K562 (cell line): Measurements from ENCODE around the gene CLHC1. TPM values are rescaled to one million over a fixed set of nuclear protein-coding genes. Genes with fewer than 3 reads are reported as not detected.

ENCODE experiments used
- ARHGAP35 ChIP-seq: fragments of 450-650 bp; IDR thresholded peaks from 2 replicates; pipeline ENCODE4 v1.6.1; 2018; ENCODE audit not compliant: partially characterized antibody
- CBFA2T2 ChIP-seq: fragments of 450-650 bp; conservative IDR thresholded peaks from 2 replicates; pipeline ENCODE4 v1.6.1; 2017; ENCODE audit warnings: mild to moderate bottlenecking
- E2F8 ChIP-seq: fragments of 450-650 bp; IDR thresholded peaks from 2 replicates; pipeline ENCODE4 v1.7.1; 2018; ENCODE audit warnings: mild to moderate bottlenecking, low read depth; ENCODE audit not compliant: partially characterized antibody
- EGR1 ChIP-seq: fragments of 450-650 bp; conservative IDR thresholded peaks from 2 replicates; pipeline ENCODE4 v1.6.1; 2017; ENCODE audit warnings: mild to moderate bottlenecking
- MAFF ChIP-seq: IDR thresholded peaks from 2 replicates; pipeline ENCODE4 v1.6.1; 2012; ENCODE audit warnings: low read length, improper control_type of control experiment
- MCM7 ChIP-seq, 2 experiments: fragments of 450-650 bp; IDR thresholded peaks; 2 replicates each; pipeline ENCODE4 v1.6.1; 2016 to 2018
- RHOXF2B ChIP-seq: fragments of 250-450 bp; sonication (Bioruptor Pico); conservative IDR thresholded peaks from 2 replicates; pipeline ENCODE4 v1.5.1; 2021
- TEAD2 ChIP-seq: fragments of 450-650 bp; IDR thresholded peaks from 2 replicates; pipeline ENCODE4 v1.6.1; 2016; ENCODE audit warnings: missing genetic modification characterization, control low read depth, missing compliant biosample characterization
- TSHZ1 ChIP-seq: fragments of 250-450 bp; sonication (Bioruptor Pico); IDR thresholded peaks from 2 replicates; pipeline ENCODE4 v1.4.0; 2020; ENCODE audit warnings: mild to moderate bottlenecking, moderate library complexity
- UBTF ChIP-seq, 2 experiments: IDR thresholded peaks; 2 replicates each; pipeline ENCODE4 v1.6.1; 2012; ENCODE audit warnings: improper control_type of control experiment in 2 of 2, low read depth in 2 of 2, low read length in 2 of 2, borderline replicate concordance in 1 of 2
- ZKSCAN1 ChIP-seq: fragments of 150-350 bp; IDR thresholded peaks from 2 replicates; pipeline ENCODE4 v1.6.1; 2016; ENCODE audit warnings: low read depth, low read length
- ZNF324 ChIP-seq: fragments of 250-450 bp; sonication (Bioruptor Pico); IDR thresholded peaks from 2 replicates; pipeline ENCODE4 v1.4.0; 2020; ENCODE audit warnings: mild to moderate bottlenecking
- ZNF780A ChIP-seq: fragments of 250-450 bp; sonication (Bioruptor Pico); IDR thresholded peaks from 2 replicates; pipeline ENCODE4 v1.5.0; 2021; ENCODE audit warnings: mild to moderate bottlenecking
- polyA plus RNA-seq, 8 experiments: library from polyadenylated mRNA; depleted of rRNA in 4 of 8; stranded (reverse) in 5 of 8; unstranded in 3 of 8; fragments of >200 nt; fragmentation: Nextera tagmentation in 2 of 8; fragmentation: Illumina TruSeq in 1 of 8; extraction: Ambion mirVana in 2 of 8; extraction: Trizol in 1 of 8; gene quantifications; 2 replicates each; pipeline versions ENCODE4 v1.2.1 to v1.2.3, GENCODE V29; 2011 to 2014; ENCODE audit warnings: inconsistent platforms in 1 of 8, missing spikeins in 1 of 8
- total RNA-seq, 7 experiments: library from RNA; depleted of rRNA in 6 of 7; stranded (reverse); fragments of >200 nt in 6 of 7; fragmentation: Illumina TruSeq in 2 of 7; extraction: Trizol in 2 of 7; gene quantifications; 2 replicates each; pipeline versions ENCODE4 v1.2.1 to v1.2.3, GENCODE V29; 2011 to 2021; ENCODE audit warnings: low replicate concordance in 1 of 7
- TF ChIP-seq, protein P1 (sequence below): fragments of 200-400 bp; formaldehyde crosslinking; IDR thresholded peaks from 2 replicates; pipeline ENCODE4 v1.6.1; 2017; ENCODE audit warnings: mild to moderate bottlenecking, low read depth, low read length, moderate library complexity

CLHC1 gene
- total and polyA plus RNA-seq, 9 of the 15 experiments (the other 6 are each of a cell fraction or from before 2014, with no cell fraction given) = 3.7 to 14.3 (median 8.6) TPM

GRCh38 chr2:55268907-55269644 lies 37.0 kb upstream of the CLHC1 start, which contains the start of gene MTIF2 (continued):
- no peak for TF ChIP-seq TSHZ1 (CRISPR knock-in tag)
- TF ChIP-seq RHOXF2B = 0 out of 2 replicates have a peak, but pooled peaks have one; percentile 54
- TF ChIP-seq MAFF = no peak
- no peak for TF ChIP-seq ZNF780A (CRISPR knock-in tag)
- peak; percentile 98 for TF ChIP-seq E2F8
- 0 out of 2 replicates have a peak, but pooled peaks have one; percentile 35 for TF ChIP-seq TEAD2 (tag)
- TF ChIP-seq, protein P1, sequence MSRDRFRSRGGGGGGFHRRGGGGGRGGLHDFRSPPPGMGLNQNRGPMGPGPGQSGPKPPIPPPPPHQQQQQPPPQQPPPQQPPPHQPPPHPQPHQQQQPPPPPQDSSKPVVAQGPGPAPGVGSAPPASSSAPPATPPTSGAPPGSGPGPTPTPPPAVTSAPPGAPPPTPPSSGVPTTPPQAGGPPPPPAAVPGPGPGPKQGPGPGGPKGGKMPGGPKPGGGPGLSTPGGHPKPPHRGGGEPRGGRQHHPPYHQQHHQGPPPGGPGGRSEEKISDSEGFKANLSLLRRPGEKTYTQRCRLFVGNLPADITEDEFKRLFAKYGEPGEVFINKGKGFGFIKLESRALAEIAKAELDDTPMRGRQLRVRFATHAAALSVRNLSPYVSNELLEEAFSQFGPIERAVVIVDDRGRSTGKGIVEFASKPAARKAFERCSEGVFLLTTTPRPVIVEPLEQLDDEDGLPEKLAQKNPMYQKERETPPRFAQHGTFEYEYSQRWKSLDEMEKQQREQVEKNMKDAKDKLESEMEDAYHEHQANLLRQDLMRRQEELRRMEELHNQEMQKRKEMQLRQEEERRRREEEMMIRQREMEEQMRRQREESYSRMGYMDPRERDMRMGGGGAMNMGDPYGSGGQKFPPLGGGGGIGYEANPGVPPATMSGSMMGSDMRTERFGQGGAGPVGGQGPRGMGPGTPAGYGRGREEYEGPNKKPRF = no peak
- no peak for TF ChIP-seq ZNF324 (CRISPR knock-in tag)
- TF ChIP-seq CBFA2T2 = no peak; the same call in 1 of the 2 replicates
- peak; percentile 72; the same call in 1 of the 2 replicates for TF ChIP-seq ZKSCAN1
- TF ChIP-seq MCM7 (IDR thresholded peaks at IDR 0.05) = peak in 1 of 2 experiments; percentile 79; a peak in 1 of 4 replicates
- peak; percentile 62 for TF ChIP-seq ARHGAP35
- TF ChIP-seq UBTF (IDR thresholded peaks at IDR 0.05; ENCODE audit: borderline replicate concordance in 1 of 2, low read depth in 2 of 2, low read length in 2 of 2) = peak; percentile 99
- 0 out of 2 replicates have a peak, but pooled peaks have one; percentile 6 for TF ChIP-seq EGR1
